ENCODE data around the gene KRTAP12-3.

DNA sequence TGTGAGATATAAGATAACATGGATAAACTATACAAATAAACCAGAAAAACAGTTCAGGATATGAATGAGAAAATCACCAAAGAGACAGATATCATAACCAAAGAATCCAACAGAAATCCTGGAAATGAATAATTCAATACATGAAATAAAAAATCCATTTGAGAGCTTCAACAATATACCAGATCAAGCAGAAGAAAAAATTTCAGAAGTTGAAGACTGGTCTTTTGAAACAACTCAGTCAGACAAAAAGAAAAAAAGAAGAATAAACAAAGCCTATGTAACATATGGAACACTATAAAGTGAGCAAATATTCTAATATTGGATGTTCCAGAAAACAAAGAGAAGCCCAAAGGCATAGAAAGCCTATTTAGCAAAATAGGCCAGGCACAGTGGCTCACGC is 14.2 kb downstream of the KRTAP12-3 start:
- TF ChIP-seq, protein P1, sequence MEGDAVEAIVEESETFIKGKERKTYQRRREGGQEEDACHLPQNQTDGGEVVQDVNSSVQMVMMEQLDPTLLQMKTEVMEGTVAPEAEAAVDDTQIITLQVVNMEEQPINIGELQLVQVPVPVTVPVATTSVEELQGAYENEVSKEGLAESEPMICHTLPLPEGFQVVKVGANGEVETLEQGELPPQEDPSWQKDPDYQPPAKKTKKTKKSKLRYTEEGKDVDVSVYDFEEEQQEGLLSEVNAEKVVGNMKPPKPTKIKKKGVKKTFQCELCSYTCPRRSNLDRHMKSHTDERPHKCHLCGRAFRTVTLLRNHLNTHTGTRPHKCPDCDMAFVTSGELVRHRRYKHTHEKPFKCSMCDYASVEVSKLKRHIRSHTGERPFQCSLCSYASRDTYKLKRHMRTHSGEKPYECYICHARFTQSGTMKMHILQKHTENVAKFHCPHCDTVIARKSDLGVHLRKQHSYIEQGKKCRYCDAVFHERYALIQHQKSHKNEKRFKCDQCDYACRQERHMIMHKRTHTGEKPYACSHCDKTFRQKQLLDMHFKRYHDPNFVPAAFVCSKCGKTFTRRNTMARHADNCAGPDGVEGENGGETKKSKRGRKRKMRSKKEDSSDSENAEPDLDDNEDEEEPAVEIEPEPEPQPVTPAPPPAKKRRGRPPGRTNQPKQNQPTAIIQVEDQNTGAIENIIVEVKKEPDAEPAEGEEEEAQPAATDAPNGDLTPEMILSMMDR (IDR thresholded peaks at IDR 0.05): no peak
- TF ChIP-seq POLR2A (IDR thresholded peaks at IDR 0.05): no peak
